ACC112 (cell line): Measurements from ENCODE around the gene TTC27.
"Not testable (repeated sequence)": the region's sequence is repeated elsewhere in the genome, so short reads cannot be mapped to it uniquely, and the experiment has no call there.

ENCODE experiments used
- H2AFZ ChIP-seq: fragments of 200-600 bp; sonication (generic); one replicate; pipeline ENCODE4 v1.6.0; 2017; ENCODE audit warnings: antibody characterized with exemption, low read length; ENCODE audit not compliant: unreplicated experiment
- H3K27ac ChIP-seq: fragments of 200-600 bp; sonication (generic); 2 replicates; pipeline ENCODE4 v1.5.1; 2014; ENCODE audit warnings: low read depth, mild to moderate bottlenecking, antibody characterized with exemption, low read length, moderate library complexity
- H3K27me3 ChIP-seq: fragments of 200-600 bp; sonication (generic); 2 replicates; pipeline ENCODE4 v1.6.1; 2014; ENCODE audit warnings: mild to moderate bottlenecking, antibody characterized with exemption, low read length, moderate library complexity, mixed read lengths; ENCODE audit not compliant: insufficient read depth
- H3K36me3 ChIP-seq: fragments of 200-600 bp; sonication (generic); 2 replicates; pipeline ENCODE4 v1.6.1; 2016; ENCODE audit warnings: mild to moderate bottlenecking, antibody characterized with exemption, low read length, moderate library complexity, mixed read lengths; ENCODE audit not compliant: insufficient read depth
- H3K4me1 ChIP-seq: fragments of 200-600 bp; sonication (generic); one replicate; pipeline ENCODE4 v1.6.1; 2016; ENCODE audit warnings: low read length, mixed read lengths; ENCODE audit not compliant: insufficient read depth, unreplicated experiment, control insufficient read depth
- H3K4me3 ChIP-seq: fragments of 200-600 bp; sonication (generic); 2 replicates; pipeline ENCODE4 v1.5.1; 2014; ENCODE audit warnings: mild to moderate bottlenecking, low read depth, low read length
- H3K79me2 ChIP-seq: fragments of 200-600 bp; sonication (generic); one replicate; pipeline ENCODE4 v1.6.0; 2016; ENCODE audit warnings: low read length; ENCODE audit not compliant: control insufficient read depth, unreplicated experiment, insufficient read depth

The TTC27 gene

GRCh38 chr2:32719430-32719829 lies 91.6 kb downstream of the TTC27 start:
- Histone ChIP-seq H3K79me2 (no peaks in the 10 kb centered on the region), H3K4me3 (no peak overlapping the region), H3K4me1 (no peaks in the 10 kb centered on the region), H2AFZ (no peak overlapping the region), H3K36me3 (no peaks in the 10 kb centered on the region), H3K27ac (no peak overlapping the region), H3K27me3 (no peaks in the 10 kb centered on the region)

GRCh38 chr2:32719933-32720716 lies 92.3 kb downstream of the TTC27 start:
- Histone ChIP-seq H3K36me3 (no peaks in the 10 kb centered on the region), H3K4me1 (no peaks in the 10 kb centered on the region)

DNA sequence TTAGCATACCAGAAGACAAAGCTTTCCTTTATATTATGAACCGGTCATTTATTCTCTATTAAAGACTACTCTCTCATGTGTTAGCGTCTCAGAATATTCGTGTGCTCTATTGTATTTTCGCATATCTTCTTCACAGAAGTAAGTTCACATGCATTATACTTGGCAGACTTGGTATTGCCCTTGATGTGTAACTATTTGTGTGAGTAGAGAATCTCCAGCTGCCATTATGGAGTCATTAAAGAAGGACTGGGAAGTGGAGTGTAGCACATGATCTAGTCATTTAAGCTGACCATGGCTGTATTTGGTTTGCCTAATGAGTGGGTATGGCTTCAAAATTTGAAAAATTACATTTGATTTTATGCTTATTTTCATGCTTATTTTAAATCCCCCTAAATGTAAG lies 92.9 kb downstream of the TTC27 start:
- H3K79me2 ChIP-seq = no peaks in the 10 kb centered on the region
- H3K27me3 ChIP-seq = no peaks in the 10 kb centered on the region
- H3K27ac ChIP-seq = no peak overlapping the region
- no peaks in the 10 kb centered on the region for H3K4me1 ChIP-seq
- H3K36me3 ChIP-seq = no peaks in the 10 kb centered on the region
- no peak overlapping the region for H2AFZ ChIP-seq
- H3K4me3 ChIP-seq = no peak overlapping the region

More at GRCh38 chr2:32719933-32720716, 92.3 kb downstream of the TTC27 start:
- H2AFZ ChIP-seq = no peak overlapping the region
- no peaks in the 10 kb centered on the region for H3K79me2 ChIP-seq
- H3K4me3 ChIP-seq = no peak overlapping the region
- no peak overlapping the region for H3K27ac ChIP-seq
- H3K27me3 ChIP-seq = no peaks in the 10 kb centered on the region

- Histone ChIP-seq H3K79me2 (no peaks in the 10 kb centered on the region), H2AFZ (no peak overlapping the region), H3K4me1 (no peaks in the 10 kb centered on the region), H3K4me3 (no peak overlapping the region), H3K27ac (no peak overlapping the region), H3K36me3 (no peaks in the 10 kb centered on the region), H3K27me3 (no peaks in the 10 kb centered on the region)
These were observed 93.5 kb downstream of the TTC27 start for GRCh38 chr2:32721376-32721775.

DNA sequence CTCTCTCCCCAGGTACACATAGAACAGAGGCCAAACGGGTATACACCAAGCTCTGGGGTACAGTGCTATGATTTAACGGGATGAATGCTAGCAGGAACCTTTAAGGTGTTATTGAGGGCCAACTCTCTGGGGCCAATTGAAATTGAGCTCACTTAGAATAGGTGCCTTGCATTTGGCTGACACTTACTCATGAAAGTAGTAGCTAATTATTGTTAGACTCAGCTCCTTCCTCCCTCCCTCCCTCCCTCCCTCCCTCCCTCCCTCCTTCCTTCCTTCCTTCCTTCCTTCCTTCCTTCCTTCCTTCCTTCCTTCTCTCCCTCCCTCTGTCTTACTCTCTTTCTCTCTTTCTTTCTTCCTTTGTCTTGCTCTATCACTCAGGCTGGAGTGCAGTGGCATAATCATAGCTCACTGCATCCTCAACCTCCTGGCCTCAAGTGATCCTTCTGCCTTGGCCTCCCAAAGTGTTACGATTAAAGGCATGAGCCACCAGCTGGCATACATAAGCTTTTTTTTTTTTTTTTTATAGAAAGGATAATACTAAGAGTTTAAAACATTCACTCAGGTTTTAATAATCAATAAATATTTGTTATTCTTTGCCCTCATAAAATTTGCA lies 95.7 kb downstream of the TTC27 start:
- Histone ChIP-seq H3K27ac (no peak overlapping the region), H3K4me1 (no peaks in the 10 kb centered on the region), H3K36me3 (no peaks in the 10 kb centered on the region), H3K79me2 (no peaks in the 10 kb centered on the region), H3K27me3 (no peaks in the 10 kb centered on the region), H3K4me3 (no peak overlapping the region), H2AFZ (no peak overlapping the region)

DNA sequence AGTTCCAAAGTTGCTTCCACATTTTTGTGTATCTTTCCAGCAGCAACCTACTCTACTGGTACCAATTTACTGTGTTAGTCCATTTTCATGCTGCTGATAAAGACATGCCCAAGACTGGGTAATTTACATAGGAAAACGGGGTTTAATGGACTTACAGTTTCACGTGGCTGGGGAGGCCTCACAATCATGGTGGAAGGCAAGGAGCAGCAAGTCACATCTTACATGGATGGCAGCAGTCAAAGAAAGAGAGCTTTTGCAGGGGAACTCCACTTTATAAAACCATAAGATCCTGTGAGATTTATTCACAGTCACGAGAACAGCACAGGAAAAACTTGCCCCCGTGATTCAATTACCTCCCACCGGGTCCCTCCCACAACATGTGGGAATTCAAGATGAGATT lies 98.8 kb downstream of the TTC27 start:
- H3K79me2 ChIP-seq, H3K27ac ChIP-seq, H3K27me3 ChIP-seq, H3K36me3 ChIP-seq, H2AFZ ChIP-seq, H3K4me3 ChIP-seq, H3K4me1 ChIP-seq: not testable (repeated sequence)

DNA sequence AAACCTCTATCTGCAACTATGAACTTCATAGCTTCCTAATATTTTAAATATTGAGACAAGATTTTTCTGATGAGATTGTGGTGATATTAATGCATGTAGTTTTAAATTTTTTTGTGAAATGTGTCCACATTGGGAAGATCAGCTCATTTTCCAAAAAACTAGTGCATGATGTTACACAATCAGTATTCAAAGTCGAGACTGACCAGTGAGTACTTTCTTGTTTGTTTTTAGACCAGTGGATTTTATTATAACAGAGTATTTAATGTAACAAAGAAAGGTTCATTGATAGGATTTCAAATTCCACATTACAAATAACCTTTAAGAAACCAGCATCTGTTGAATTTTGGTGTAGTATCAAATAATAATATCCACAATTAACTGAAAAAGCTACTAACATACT lies 99.3 kb downstream of the TTC27 start:
- no peak overlapping the region for H3K4me3 ChIP-seq
- H3K27ac ChIP-seq = no peak overlapping the region
- H3K27me3 ChIP-seq = no peaks in the 10 kb centered on the region

DNA sequence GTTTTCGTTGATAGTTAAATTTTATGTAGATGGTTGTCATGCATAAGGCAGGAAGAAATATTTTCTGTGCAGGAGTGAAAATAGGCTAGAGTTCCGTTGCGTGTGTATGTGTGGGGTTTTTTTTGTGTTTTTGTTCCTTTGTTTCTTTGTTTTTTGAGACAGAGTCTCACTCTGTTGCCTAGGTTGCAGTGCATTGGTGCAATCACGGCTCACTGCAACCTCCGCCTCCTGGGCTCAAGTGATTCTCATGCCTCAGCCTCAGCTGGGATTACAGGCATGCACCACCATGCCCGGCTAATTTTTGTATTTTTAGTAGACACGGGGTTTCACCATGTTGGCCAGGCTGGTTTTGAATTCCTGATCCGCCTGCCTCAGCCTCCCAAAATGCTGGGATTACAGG lies 103.1 kb downstream of the TTC27 start:
- not testable (repeated sequence) for H3K27ac ChIP-seq, H3K36me3 ChIP-seq, H2AFZ ChIP-seq, H3K4me1 ChIP-seq, H3K79me2 ChIP-seq, H3K4me3 ChIP-seq, H3K27me3 ChIP-seq

More for the DNA sequence above, 99.3 kb downstream of the TTC27 start:
- no peaks in the 10 kb centered on the region for H3K36me3 ChIP-seq
- H2AFZ ChIP-seq = no peak overlapping the region
- H3K79me2 ChIP-seq = no peaks in the 10 kb centered on the region
- no peaks in the 10 kb centered on the region for H3K4me1 ChIP-seq

GRCh38 chr2:32732120-32732519 lies 104.3 kb downstream of the TTC27 start:
- Histone ChIP-seq H3K4me1 (no peaks in the 10 kb centered on the region), H2AFZ (no peak overlapping the region), H3K36me3 (no peaks in the 10 kb centered on the region), H3K27ac (no peak overlapping the region), H3K79me2 (no peaks in the 10 kb centered on the region), H3K4me3 (no peak overlapping the region), H3K27me3 (no peaks in the 10 kb centered on the region)

GRCh38 chr2:32732912-32733472 lies 105.1 kb downstream of the TTC27 start:
- no peaks in the 10 kb centered on the region for H3K79me2 ChIP-seq
- no peak overlapping the region for H3K4me3 ChIP-seq
- no peak overlapping the region for H2AFZ ChIP-seq
- H3K27ac ChIP-seq = no peak overlapping the region
- no peaks in the 10 kb centered on the region for H3K4me1 ChIP-seq
- no peaks in the 10 kb centered on the region for H3K27me3 ChIP-seq
- no peaks in the 10 kb centered on the region for H3K36me3 ChIP-seq

GRCh38 chr2:32735348-32735747 lies 107.5 kb downstream of the TTC27 start:
- Histone ChIP-seq H3K27ac (no peak overlapping the region), H3K36me3 (no peaks in the 10 kb centered on the region; the same call in 1 of the 2 replicates), H3K79me2 (no peaks in the 10 kb centered on the region), H2AFZ (no peak overlapping the region), H3K4me3 (no peak overlapping the region), H3K27me3 (no peaks in the 10 kb centered on the region), H3K4me1 (no peaks in the 10 kb centered on the region)
